Measurements from ENCODE around the gene BMPR1A. TPM values are rescaled to one million over a fixed set of nuclear protein-coding genes. Genes with fewer than 3 reads are reported as not detected.
A peak's percentile ranks its signal among the peaks of the same experiment; 100 is the strongest.

Gene BMPR1A
- total RNA-seq, 4 donors from 2014 or later: 26.5 to 44.9 (median 37.1) TPM

GRCh38 chr10:86889997-86890396 lies 133.6 kb downstream of the BMPR1A start:
- DNase-seq (ENCODE audit: low spot score) (no peak), ATAC-seq (ENCODE audit: low FRiP score) (no peak)
- TF ChIP-seq, protein P1, sequence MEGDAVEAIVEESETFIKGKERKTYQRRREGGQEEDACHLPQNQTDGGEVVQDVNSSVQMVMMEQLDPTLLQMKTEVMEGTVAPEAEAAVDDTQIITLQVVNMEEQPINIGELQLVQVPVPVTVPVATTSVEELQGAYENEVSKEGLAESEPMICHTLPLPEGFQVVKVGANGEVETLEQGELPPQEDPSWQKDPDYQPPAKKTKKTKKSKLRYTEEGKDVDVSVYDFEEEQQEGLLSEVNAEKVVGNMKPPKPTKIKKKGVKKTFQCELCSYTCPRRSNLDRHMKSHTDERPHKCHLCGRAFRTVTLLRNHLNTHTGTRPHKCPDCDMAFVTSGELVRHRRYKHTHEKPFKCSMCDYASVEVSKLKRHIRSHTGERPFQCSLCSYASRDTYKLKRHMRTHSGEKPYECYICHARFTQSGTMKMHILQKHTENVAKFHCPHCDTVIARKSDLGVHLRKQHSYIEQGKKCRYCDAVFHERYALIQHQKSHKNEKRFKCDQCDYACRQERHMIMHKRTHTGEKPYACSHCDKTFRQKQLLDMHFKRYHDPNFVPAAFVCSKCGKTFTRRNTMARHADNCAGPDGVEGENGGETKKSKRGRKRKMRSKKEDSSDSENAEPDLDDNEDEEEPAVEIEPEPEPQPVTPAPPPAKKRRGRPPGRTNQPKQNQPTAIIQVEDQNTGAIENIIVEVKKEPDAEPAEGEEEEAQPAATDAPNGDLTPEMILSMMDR (IDR thresholded peaks at IDR 0.05): no peak

DNA sequence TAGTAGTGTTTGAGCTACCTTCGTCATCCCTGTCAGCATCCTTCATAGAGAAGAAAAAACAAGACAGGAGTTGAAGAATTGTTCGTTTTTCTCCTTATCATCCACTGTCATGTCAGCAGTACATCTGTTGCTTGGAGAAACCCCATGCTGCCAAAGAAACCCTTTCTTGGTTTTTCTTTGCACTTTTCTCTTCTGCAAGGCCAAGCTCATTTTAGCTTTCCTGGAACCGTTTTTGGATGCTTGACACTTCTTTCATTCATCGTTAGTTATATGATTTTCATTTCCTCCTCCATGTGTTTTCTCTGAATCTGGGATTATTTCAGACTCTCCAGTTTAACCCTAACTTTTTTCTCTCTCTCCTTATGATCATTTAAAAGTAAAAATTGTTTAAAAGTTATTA lies 142.1 kb downstream of the BMPR1A start:
- DNase-seq (ENCODE audit: low spot score): no peak
- TF ChIP-seq, protein P1 (IDR thresholded peaks at IDR 0.05): no peak
- no peak for ATAC-seq (ENCODE audit: low FRiP score)

DNA sequence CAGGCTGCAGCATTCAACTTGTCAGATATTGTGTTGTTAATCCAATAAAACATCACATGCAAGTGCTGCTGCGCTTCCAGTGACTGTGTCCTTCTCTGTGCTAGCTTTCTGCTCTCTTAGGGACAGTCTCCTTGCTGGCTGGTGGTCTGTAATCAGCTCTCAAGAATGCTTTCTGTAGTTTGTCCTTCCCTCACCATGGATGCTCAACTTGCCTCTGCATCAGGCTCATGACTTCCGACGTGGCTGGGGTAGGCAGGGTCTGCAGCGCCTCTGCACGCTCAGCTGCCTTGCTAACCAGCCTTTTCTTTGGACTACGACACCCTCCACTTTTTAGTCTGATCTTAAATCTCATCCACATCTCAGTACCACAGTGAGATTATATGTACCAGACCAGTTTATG lies 142.7 kb downstream of the BMPR1A start:
- TF ChIP-seq, protein P1 (IDR thresholded peaks at IDR 0.05): no peak
- no peak for DNase-seq (ENCODE audit: low spot score)
- no peak for ATAC-seq (ENCODE audit: low FRiP score)

DNA sequence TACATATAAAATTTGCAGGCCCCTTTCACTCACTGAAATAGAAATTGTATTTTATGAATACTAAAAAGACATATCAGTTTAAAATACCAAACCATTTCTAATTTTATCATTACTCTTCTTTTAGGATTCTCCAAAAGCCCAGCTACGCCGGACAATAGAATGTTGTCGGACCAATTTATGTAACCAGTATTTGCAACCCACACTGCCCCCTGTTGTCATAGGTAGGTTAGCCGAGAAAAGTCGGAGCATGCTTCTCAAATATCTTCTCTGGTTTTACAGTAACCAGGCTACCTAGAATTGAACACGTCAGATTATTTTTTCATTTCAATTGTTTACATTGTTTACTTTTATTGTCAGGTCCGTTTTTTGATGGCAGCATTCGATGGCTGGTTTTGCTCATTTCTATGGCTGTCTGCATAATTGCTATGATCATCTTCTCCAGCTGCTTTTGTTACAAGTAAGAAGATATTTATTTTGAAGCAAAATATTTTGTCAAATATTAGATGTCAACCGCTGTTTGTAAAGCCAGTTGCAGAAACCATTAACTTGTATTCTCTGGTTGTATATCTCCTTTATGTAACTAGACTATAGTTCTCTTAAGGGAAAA lies 143.4 kb downstream of the BMPR1A start:
- peak; percentile 27 for DNase-seq (ENCODE audit: low spot score)
- TF ChIP-seq, protein P1 (IDR thresholded peaks at IDR 0.05): peak in 1 of 3 donors; percentile 73
- ATAC-seq (ENCODE audit: low FRiP score): peak; percentile 70

GRCh38 chr10:86900955-86901354 lies 144.5 kb downstream of the BMPR1A start:
- DNase-seq (ENCODE audit: low spot score) (no peak), ATAC-seq (ENCODE audit: low FRiP score) (no peak)
- TF ChIP-seq, protein P1 (IDR thresholded peaks at IDR 0.05): no peak

GRCh38 chr10:86904600-86904999 lies 148.2 kb downstream of the BMPR1A start:
- DNase-seq (ENCODE audit: low spot score) (no peak), ATAC-seq (ENCODE audit: low FRiP score) (no peak)
- TF ChIP-seq, protein P1 (IDR thresholded peaks at IDR 0.05): no peak

DNA sequence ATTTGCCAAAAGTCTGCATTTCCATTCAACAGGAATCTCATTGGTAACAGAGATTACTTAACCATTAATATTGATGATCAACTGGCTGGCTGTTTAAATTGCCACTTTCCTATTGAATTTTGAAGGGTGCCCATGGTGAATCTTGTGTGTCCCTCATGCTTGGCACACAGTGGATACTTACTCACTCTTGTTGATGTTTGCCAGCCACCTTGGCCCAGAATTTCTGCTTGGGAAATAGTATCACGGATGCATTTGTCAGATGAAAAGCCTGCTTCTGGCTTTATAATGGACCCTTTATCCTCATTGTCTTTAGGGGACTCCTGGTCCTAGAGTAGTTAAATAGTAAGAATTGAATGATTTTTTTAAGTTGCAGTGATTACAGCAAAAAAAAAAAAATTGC lies 149.0 kb downstream of the BMPR1A start:
- ATAC-seq (ENCODE audit: low FRiP score) (no peak), DNase-seq (ENCODE audit: low spot score) (no peak)
- TF ChIP-seq, protein P1 (IDR thresholded peaks at IDR 0.05): no peak
